HK-2 (cell line): ENCODE data around the gene KIF17.

Experiments
- DNase-seq: peaks from one replicate; pipeline ENCODE4 v3.0.0-alpha.2; 2018; ENCODE audit not compliant: unreplicated experiment

The KIF17 gene

DNA sequence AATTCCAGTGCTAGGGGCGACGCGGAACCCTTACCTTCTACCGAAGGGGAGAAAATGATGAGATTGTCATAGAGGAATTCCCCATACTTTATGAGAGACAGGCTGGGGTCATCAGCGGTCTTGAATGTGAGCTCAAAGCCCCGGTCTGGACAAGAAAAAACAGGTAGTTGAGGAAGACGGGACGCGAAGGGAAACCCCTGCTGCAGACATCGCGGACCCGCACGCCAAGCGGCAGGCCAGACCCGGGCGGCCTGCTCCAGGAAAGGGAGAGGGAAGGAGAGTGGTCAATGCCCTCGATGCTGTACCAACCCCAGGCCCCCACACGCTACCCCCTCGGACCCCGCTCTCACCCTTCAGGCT is 57.0 kb downstream of the KIF17 start:
- DNase-seq = no peak

DNA sequence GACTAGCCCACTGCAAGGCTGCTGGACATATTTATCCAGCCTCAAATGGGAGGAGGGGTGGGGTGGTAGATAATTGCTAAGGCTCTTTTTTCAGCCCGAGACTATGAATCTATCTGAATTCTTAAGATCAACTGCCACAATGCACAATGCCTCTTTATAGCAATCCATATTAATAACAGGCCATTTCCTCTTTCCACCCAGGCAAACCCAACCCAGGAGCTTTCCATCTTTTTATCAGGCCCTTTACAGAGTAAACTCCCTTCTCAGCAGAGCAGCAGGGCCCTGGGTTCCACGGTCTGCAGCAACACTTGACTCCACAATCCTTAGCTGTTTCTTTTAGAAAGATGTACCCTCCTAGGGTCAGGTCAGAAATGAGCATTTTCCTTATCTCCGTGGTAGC is 57.4 kb downstream of the KIF17 start:
- DNase-seq = no peak

DNA sequence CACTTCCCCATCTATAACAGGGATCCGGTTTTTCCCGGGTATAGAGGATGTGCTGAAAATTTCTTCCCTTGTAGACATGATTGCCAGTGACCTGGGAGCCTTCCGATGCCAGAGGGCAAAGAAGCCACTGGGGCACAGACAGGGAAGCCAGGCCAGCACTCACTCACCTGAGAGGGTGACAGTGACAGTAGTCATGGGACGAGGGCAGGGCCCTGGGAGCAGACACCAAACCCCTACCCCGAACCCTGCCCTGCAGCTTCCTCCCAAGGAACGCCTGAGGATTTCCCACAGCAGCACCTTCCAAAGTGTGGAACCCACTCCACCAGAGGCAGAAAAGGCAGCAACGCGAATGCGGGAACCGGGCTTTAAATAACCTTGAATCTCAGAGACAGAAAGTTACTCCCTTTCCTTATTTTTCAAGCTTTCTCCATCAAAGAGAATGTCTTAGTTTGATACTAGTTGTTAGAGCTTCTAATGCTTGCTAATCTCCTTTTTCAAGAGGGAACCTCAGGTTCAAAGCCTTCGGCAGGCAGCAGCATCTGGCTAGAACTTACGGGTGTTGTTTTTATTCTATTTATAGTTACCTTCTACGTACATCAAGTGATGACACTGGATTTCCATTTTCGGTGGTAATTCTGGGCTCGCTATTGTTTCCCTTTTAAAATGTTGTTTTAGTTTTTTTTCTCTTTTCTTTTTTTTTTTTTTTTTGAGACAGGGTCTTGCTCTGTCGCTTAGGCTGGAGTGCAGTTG is 59.5 kb downstream of the KIF17 start:
- no peak for DNase-seq

DNA sequence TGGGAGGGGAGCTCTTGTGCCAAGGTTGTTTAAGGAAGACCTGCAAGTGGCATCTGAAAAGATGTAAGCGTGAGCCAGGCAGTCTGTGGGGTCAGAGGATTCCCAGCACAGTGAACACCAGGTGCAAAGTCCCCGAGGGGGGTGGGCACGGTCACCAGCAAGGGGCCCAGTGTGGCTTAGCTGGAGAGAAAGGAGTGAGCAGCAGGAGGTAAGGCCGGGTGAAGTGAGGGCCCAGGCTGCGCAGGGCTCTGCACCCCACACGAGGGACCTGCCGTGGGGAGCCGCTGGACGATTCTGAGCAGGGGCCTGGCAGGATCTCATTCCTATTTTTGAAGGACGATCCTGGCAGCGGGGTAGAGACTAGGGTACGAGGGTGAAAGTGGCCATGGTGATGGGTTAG is 60.8 kb downstream of the KIF17 start:
- DNase-seq = no peak

DNA sequence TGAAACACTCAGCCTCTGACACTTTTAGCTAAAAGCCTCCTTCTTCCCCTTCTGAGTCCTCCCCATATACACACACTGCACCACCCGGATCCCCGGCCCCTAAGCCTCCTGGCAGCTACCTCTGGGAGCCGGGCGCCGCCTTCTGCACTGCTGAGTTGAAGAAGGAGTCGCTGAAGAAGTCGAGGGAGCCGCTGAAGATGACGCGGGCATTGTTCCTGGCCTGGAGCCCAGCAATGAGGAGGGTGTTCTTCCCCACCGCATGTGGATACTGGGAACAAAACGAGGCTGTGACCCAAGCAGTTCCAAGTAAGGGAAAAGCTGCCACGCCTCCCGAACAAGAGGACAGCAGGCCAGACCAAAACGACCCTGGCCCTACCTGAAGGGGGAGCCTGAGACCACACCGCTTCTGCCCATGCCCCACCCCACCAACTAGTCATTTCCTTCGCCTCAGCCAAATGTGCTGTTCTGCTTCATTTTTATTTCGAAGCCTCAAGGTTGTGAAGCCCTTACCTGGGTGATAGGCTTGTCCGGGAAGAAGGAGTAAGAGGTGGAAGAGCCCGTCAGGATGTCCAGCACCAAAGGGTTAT is 63.6 kb downstream of the KIF17 start:
- DNase-seq = no peak

DNA sequence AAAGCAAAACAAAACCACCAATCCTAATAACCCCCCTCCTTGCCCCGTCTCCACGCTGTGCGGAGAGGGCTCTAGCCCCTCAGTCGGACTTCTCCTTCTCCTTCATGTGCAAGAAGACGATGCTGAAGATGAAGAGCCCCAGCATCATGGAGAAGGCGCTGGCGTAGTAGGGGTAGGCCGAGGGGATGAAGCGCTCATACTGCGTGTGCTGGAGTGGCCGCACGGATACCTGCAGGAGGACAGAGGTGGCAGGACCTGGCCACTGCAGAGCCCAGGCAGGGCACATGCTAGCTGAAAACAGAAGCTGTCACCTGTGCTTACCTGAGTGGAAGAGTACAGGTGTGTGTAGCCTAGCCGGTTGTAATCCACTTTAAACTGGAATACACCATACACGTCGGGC is 65.5 kb downstream of the KIF17 start:
- no peak for DNase-seq

DNA sequence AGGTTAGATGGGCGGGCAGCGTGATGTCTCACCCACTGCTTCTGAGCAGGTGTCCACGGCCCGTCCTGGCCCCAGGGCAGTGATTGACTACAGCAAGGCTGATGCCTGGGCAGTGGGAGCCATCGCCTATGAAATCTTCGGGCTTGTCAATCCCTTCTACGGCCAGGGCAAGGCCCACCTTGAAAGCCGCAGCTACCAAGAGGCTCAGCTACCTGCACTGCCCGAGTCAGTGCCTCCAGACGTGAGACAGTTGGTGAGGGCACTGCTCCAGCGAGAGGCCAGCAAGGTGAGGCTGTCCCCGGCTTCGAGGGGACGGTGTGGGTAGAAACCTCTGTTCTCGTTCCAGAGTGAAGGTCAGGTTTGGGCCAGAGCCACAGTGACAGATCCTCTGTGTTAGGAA is 68.9 kb downstream of the KIF17 start:
- DNase-seq = no peak

DNA sequence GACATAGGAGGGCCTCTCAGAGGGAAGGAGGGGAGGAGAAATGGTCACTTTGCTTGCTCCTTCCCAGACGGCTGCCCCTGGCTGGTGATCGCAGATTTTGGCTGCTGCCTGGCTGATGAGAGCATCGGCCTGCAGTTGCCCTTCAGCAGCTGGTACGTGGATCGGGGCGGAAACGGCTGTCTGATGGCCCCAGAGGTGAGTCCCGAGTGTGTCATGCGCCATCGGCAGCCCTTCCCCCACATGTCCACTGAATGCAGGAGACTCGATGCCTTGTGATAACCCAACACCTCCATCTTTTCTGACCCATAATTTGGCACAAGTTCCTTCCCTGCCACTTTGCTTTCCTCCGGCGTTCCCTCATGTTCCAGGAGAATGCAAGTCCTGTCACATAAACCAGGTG is 69.4 kb downstream of the KIF17 start:
- DNase-seq = no peak

DNA sequence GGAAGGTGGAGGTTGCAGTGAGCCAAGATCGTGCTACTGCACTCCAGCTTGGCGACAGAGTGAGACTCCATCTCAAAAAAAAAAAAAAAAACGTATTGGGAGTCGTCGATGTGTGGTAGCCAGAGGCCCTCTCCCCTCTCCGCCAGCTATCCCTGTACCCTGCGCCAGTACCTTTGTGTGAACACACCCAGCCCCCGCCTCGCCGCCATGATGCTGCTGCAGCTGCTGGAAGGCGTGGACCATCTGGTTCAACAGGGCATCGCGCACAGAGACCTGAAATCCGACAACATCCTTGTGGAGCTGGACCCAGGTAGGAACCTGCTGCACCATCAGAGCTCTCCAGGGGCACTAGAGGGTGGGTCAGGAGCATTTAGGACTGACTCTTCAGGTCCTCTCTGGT is 72.4 kb downstream of the KIF17 start:
- DNase-seq = no peak

DNA sequence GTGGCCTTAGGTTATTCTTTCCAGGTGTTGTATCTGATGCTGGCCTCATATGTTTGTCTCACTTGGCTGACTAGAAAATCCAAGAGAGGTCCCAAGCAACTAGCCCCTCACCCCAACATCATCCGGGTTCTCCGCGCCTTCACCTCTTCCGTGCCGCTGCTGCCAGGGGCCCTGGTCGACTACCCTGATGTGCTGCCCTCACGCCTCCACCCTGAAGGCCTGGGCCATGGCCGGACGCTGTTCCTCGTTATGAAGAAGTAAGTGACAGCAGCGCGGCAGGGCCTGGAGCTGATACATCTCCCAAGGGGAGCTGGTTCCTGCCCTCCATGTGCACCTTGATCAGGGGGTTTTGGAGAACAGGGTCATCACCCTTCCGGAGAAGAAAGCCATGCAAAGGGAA is 73.4 kb downstream of the KIF17 start:
- no peak for DNase-seq

DNA sequence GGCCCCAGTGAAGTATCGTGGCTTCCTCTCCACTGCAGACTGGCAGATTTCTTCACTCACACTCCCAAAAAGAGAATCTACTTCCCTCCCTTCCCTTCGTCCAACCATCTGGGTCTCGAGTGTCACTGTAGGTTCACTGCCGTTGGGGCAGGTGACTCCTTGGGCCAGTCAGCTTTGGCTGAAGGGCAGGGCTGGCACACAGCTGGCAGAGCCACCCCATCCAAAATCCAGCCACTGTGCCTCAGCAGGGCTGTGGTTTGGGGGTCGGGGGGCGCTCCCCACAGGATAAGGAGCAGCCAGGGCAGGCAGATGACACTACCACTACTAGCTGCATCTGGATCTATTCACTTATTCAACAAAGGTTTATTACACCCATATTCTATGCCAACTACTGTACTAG is 74.7 kb downstream of the KIF17 start:
- DNase-seq = no peak

DNA sequence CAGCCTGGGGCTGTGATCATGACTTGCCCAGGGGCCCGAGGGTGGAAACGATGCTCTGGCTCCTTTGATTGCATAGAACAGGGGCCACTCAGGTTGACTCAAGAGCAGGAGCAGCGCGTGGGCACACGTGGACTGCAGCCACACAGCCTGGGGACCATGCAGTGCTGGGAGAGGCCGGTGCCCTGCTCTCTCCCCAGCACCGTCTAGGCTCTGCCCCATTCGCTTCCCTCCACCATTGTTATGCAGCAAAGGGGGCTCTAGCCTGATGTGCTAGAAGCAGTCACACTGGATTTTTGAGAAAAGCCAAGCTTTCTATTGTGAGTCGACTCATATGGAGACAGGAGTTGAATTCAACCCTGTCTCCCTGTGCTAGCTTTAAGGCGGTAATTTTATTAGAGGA is 75.8 kb downstream of the KIF17 start:
- no peak for DNase-seq

DNA sequence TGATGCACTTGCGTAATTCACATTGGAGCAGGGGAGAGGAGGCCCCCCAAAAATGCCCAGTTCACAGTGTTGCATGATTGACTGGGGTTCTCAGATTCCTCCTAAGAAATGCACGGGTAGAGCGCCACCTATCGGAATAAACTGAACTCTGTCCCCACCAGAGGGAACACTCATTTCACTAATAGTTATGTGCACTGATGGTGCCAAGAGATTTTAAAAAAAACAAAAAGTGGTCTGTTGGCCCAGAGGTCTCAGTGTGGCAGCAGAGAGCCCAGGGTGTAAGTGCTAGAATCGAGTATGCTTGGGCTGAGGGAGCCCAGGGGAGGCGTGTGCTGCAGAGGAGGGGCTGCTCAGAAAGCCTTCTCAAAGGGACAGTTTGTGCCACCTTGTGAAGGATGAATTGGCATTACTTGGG is 77.6 kb downstream of the KIF17 start:
- peak; percentile 36 for DNase-seq

DNA sequence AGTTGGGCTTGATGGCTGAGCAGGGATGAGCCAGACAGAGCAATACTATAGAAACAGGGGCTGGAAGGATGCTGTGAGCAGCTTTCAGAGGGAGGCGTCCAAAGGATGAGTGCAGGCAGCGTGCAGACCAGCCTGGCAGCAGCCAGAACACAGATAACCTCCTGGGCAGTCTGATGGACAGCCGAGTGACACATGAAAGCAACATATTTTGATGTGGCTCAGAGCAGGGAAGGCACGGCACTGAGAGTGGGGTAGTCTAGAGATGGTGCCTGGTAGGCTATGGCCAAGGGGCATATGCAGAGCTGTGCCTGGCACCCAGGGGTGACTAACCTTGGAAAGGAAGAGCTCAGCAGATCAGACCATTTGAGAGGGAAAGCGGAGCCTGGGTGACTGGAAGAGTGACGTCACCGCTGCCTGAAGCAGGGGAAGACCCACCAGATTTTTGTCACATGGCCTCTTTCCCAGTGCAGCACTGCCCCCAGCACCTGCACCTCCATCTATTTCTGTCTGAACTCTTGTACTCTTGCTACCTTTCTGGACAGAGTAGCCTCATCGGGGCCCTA is 80.9 kb downstream of the KIF17 start:
- no peak for DNase-seq

DNA sequence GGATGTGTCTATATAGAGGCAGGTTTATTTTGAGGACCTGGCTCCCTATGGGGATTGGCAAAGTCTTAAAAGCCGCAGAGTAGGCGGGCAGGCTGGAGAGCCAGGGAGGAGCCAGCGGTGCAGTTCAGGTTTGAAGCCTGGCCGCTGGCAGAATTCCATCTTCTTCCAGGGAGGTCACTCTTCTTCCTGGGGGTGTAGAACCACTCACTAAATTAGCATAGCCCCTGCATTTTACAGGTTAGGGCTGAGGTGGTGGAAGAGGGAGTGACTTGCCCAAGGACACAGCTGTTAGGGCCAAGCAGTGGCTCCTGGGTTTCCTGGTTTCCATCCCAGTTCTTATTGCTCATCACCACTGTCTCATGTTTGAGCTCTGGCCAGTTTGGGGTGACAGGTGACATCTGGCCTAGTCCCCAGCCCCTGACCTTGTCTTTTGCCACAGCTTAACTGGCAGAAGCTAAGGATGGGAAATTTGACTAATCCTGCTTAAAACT is 83.2 kb downstream of the KIF17 start:
- peak; percentile 49 for DNase-seq

DNA sequence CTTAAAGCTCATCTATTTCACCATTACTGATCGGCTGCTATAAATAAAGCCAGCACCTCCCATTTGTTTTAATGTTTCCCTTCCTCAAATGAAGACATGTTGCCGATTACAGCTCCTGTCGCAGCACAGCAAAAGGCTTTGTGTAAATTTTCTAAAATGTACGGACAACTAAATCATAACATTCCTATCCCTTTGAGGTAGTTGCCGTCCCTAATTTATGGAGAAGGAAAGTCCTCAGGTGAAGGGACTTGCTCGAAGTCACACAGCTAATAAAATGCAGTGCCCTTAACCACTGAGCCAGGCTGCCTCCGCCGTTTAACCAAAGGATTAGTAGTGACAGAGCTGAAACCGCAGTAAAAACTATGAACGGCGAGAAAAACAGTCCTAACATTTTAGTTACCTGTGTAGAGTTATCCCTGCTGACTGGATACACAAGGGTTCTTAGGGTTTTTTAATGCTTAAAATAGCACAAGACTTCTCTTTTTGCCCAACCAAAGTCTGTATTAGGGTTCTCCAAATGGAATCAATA is 83.7 kb downstream of the KIF17 start:
- DNase-seq = no peak

DNA sequence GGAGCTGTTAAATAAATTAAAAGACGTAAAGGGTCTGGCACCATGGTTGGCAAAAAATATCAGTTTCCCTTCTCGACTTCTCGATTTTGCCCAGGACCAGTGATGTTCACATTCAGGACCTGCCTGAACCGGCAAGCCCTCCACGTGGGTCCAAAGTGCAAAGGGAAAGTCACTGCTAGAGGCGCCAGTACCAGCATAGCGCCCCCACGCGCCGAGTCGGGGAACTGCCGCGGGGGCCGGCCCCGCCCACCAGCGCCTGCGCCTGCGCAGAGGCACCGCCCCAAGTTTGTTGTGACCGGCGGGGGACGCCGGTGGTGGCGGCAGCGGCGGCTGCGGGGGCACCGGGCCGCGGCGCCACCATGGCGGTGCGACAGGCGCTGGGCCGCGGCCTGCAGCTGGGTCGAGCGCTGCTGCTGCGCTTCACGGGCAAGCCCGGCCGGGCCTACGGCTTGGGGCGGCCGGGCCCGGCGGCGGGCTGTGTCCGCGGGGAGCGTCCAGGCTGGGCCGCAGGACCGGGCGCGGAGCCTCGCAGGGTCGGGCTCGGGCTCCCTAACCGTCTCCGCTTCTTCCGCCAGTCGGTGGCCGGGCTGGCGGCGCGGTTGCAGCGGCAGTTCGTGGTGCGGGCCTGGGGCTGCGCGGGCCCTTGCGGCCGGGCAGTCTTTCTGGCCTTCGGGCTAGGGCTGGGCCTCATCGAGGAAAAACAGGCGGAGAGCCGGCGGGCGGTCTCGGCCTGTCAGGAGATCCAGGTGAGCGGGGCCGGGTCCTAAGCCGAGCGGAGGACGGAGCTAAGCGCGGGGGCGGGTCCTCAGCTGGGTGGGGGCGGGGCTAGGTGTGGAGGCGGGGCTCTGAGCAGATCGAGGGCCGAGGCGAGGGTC is 84.4 kb downstream of the KIF17 start, which contains the start of gene PINK1:
Gene PINK1, plus strand, starts transcription at position 269 of the 875 bp plus-strand sequence. Its CDS starts 91 bp downstream, at position 360.
- DNase-seq = peak; percentile 90

DNA sequence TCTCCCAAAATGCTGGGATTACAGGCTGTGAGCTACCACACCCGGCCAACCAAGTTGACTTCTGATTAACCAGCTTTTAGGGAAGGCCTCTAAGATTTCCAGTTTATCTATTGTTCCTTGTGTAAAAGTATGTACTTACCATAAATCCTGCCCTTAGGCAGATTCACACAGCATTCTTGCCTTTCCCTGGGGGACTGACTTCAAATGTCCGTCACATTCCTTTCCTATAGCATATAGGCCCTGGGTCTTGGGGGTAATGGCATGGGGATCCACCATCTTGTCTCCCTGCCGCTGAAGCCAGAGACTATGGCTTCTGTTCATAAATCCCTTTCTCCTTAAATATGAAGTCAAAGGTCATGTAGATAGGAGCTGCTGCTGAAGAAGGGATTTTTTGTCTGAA is 85.4 kb downstream of the KIF17 start:
- DNase-seq = no peak

DNA sequence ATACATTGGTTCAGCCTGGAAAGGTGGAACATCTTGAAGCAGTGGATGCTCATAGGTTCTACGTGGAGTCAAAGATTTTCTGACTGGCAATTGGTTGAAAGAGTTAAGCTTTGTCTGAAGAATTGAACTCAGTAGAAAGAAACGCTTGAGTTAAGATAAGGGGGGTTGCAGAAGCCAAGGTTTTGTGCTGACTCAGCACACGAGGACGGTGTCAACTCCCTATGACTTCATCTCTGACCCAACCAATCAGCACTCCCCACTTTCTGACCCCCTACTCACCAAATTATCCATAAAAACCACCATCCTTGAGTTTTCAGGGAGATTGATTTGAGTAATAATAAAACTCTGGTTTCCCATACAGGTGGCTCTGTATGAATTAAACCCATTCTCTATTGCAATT is 87.1 kb downstream of the KIF17 start:
- DNase-seq = no peak

DNA sequence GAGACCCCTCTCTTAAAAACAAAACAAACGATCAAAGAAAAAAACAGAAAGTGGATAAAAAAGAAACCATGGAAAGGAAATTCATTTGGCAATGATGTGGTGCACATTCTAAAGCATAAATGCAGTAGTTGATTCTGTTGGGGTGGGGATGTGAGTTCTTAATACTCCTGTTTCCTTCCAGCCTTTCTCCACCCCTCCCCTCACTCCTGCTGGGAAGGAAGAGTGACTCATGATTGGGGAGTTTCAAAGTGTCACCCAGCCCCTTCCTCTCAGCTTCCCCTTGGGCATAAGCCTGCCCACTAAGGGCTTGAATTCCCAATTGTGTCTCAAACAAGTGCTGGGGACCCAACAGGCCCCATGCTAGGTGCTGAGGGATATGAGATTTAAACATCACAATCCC is 91.3 kb downstream of the KIF17 start:
- DNase-seq = no peak

DNA sequence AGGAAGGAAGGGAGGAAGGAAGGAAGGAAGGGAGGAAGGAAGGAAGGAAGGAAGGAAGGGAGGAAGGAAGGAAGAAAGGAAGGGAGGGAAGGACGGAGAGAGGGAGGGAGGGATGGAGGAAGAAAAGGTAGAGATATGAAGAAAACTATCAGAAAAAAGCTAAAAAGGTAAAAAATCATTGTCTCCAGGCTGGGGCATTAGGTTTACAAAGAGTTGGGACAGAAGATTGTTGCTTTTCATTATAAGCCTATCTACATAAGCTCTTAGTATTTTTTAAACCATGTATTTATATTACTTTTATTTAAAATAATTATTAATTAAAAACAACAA is 91.7 kb downstream of the KIF17 start:
- no peak for DNase-seq
